Adrenal gland (tissue), 12 donors: ENCODE data around the gene BCKDHA. TPM values are rescaled to one million over a fixed set of nuclear protein-coding genes. Genes with fewer than 3 reads are reported as not detected.

Experiments
- DNase-seq, 7 donors: peaks; one replicate each; pipeline ENCODE4 v3.0.0-alpha.2; 2019 to 2020
- H3K27ac ChIP-seq, 5 donors: fragments of 200-600 bp; sonication (generic) in 4 of 5; 1 replicate in 3 of 5; 2 replicates in 2 of 5; pipeline versions ENCODE4 v1.5.1 to v1.8.0; 2016 to 2020; ENCODE audit warnings: mild to moderate bottlenecking in 1 of 5
- H3K27me3 ChIP-seq: fragments of 200-600 bp; 2 replicates; pipeline ENCODE4 v1.8.0; 2021
- H3K36me3 ChIP-seq, 2 donors: fragments of 200-600 bp; replicated peaks in 1 of 2; 1 replicate in 1 of 2; 2 replicates in 1 of 2; pipeline versions ENCODE4 v1.5.1 to v1.8.0; 2018 to 2022
- H3K4me1 ChIP-seq, 2 donors: fragments of 200-600 bp; replicated peaks in 1 of 2; 1 replicate in 1 of 2; 2 replicates in 1 of 2; pipeline versions ENCODE4 v1.5.1 to v1.8.0; 2018 to 2021
- H3K4me3 ChIP-seq, 4 donors: fragments of 200-600 bp; sonication (generic) in 3 of 4; one replicate each; pipeline ENCODE4 v1.5.1; 2016 to 2018
- H3K9me3 ChIP-seq, 3 donors: fragments of 200-600 bp; sonication (generic) in 1 of 3; replicated peaks in 1 of 3; 1 replicate in 2 of 3; 2 replicates in 1 of 3; pipeline versions ENCODE4 v1.5.1 to v1.8.0; 2016 to 2021
- CTCF ChIP-seq, 6 experiments: fragments of 450-650 bp in 4 of 6; fragments of 200-600 bp in 2 of 6; sonication (generic) in 1 of 6; IDR thresholded peaks; 1 replicate in 5 of 6; 2 replicates in 1 of 6; pipeline versions ENCODE4 v1.5.1 to v1.8.0; 2016 to 2021; ENCODE audit warnings: antibody characterized with exemption in 6 of 6, mild to moderate bottlenecking in 2 of 6, moderate library complexity in 1 of 6
- POLR2A ChIP-seq, 2 donors: fragments of 450-650 bp; IDR thresholded peaks; one replicate each; pipeline ENCODE4 v1.6.1; 2017; ENCODE audit warnings: antibody characterized with exemption in 2 of 2, mild to moderate bottlenecking in 2 of 2, moderate library complexity in 1 of 2
- WGBS, 4 donors: extraction: QIAGEN DNeasy Blood & Tissue Kit in 2 of 4; methylation state at CpG; one replicate each; pipeline versions ENCODE4 v1.1.5 to v1.1.7; 2013 to 2017; 5-methylcytosine and 5-hydroxymethylcytosine counted together
- intact Hi-C, 2 donors: fragments of 100-400 bp; cut with DNase I; formaldehyde crosslinking; loops; one replicate each; pipeline versions ENCODE4 v1.14.1 to v1.15.0; 2022 to 2023
- polyA plus RNA-seq, 3 donors: library from polyadenylated mRNA; stranded (reverse); fragments of 200-250 nt in 2 of 3; fragments of 350-450 nt in 1 of 3; fragmentation: Illumina TruSeq in 1 of 3; extraction: RNeasy Lipid Tissue Mini Kit (QIAGEN cat#74804) in 1 of 3; gene quantifications; one replicate each; pipeline ENCODE4 v1.2.3, GENCODE V29; 2013 to 2014
- total RNA-seq, 9 donors: library from RNA; depleted of rRNA in 4 of 9; stranded (reverse); fragments of >200 nt in 4 of 9; fragments of 120-200 nt in 1 of 9; fragmentation: NEBNext Ultra II Directional in 1 of 9; extraction: Animal tissue kit (Norgen Biotek cat#: 25700) in 1 of 9; gene quantifications; one replicate each; pipeline versions ENCODE4 v1.1.0 to v1.2.4, GENCODE V29; 2013 to 2023
- donor health status: healthy with polysubstance abuse.
- donor health status: Bipolar disorder and iron deficiency.
- donor health status: DM: yes; HTN: yes; CAD: no.
- donor health status: DM: no; HTN: no; CAD: no.
- donor health status: DM: no; HTN: no; CAD: no.
- donor health status: DM: yes; HTN: yes; CAD: no.

Gene BCKDHA
- total and polyA plus RNA-seq, 12 donors: 17.6 to 294 (median 100) TPM

- Histone ChIP-seq H3K4me3 (no peak overlapping the region), H3K9me3 (no peaks in the 10 kb centered on the region), H3K4me1 (peaks cover 5 to 24% of the 10 kb centered on the region in 2 donors), H3K36me3 (peaks cover 0 to 17% of the 10 kb centered on the region in 2 donors), H3K27me3 (no peaks in the 10 kb centered on the region), H3K27ac (no peak overlapping the region)
- WGBS, 4 donors: 93 to 97% (median 94%) methylated on average over 16 to 19 of the region's 19 CpGs
- intact Hi-C loops: no loop called here
- peak in 2 of 7 donors; percentile 14 to 19 for DNase-seq
- no peak for TF ChIP-seq POLR2A (IDR thresholded peaks at IDR 0.05)
- no peak for TF ChIP-seq CTCF (IDR thresholded peaks at IDR 0.05)
These were observed 38.5 kb downstream of the BCKDHA start for GRCh38 chr19:41435936-41436673.

GRCh38 chr19:41436674-41436951, 39.0 kb downstream of the BCKDHA start:
- Histone ChIP-seq H3K36me3 (peaks cover 0 to 17% of the 10 kb centered on the region in 2 donors), H3K27ac (no peak overlapping the region), H3K4me1 (peaks cover 5 to 19% of the 10 kb centered on the region in 2 donors), H3K9me3 (no peaks in the 10 kb centered on the region), H3K27me3 (no peaks in the 10 kb centered on the region), H3K4me3 (no peak overlapping the region)
- no peak for DNase-seq
- TF ChIP-seq POLR2A (IDR thresholded peaks at IDR 0.05) (no peak), CTCF (IDR thresholded peaks at IDR 0.05) (no peak)
- intact Hi-C loops: no loop called here

GRCh38 chr19:41437944-41438574, 40.4 kb downstream of the BCKDHA start:
- no peak for TF ChIP-seq CTCF (IDR thresholded peaks at IDR 0.05)
- TF ChIP-seq POLR2A (IDR thresholded peaks at IDR 0.05): no peak

GRCh38 chr19:41439441-41440222, 42.0 kb downstream of the BCKDHA start, which contains the start of gene DMAC2:
Gene DMAC2, minus strand, starts transcription at chr19:41439912. Its CDS starts 13 bp downstream, at chr19:41439899.
- intact Hi-C loops: loop anchor here in 1 of 2 donors (10.0 kb wide), 1 partner anchor 95 kb away; no protein-coding TSS in a partner anchor
- Histone ChIP-seq H3K4me1 (peaks cover 5 to 13% of the 10 kb centered on the region in 2 donors), H3K4me3 (peak within 1 kb of the TSS; percentile 59 to 96 (median 77)), H3K36me3 (peaks cover 0 to 11% of the 10 kb centered on the region in 2 donors), H3K27me3 (no peaks in the 10 kb centered on the region), H3K9me3 (no peaks in the 10 kb centered on the region), H3K27ac (peak within 1 kb of the TSS; percentile 75 to 97 (median 93))
- peak; percentile 92 to 99 (median 99) for DNase-seq
- WGBS, 4 donors: 1% methylated on average over 38 to 40 of the region's 40 CpGs
- TF ChIP-seq CTCF (IDR thresholded peaks at IDR 0.05): peak in 4 of 6 experiments; percentile 30 to 37 (median 34)
- TF ChIP-seq POLR2A (IDR thresholded peaks at IDR 0.05): peak; percentile 27 to 89

More at GRCh38 chr19:41437944-41438574, 40.4 kb downstream of the BCKDHA start:
- Histone ChIP-seq H3K4me1 (peaks cover 5 to 13% of the 10 kb centered on the region in 2 donors), H3K36me3 (peaks cover 0 to 14% of the 10 kb centered on the region in 2 donors), H3K27ac (no peak overlapping the region), H3K9me3 (no peaks in the 10 kb centered on the region), H3K27me3 (no peaks in the 10 kb centered on the region), H3K4me3 (no peak overlapping the region)
- WGBS, 4 donors: 90 to 95% (median 92%) methylated on average over 5 to 7 of the region's 7 CpGs
- intact Hi-C loops: no loop called here
- DNase-seq: peak in 1 of 7 donors; percentile 15
